COLO829 (cell line): ENCODE data around the gene EML1.

Source experiments
- DNase-seq: peaks from one replicate; pipeline ENCODE4 v3.0.0; 2012; ENCODE audit warnings: low spot score

EML1 gene

DNA sequence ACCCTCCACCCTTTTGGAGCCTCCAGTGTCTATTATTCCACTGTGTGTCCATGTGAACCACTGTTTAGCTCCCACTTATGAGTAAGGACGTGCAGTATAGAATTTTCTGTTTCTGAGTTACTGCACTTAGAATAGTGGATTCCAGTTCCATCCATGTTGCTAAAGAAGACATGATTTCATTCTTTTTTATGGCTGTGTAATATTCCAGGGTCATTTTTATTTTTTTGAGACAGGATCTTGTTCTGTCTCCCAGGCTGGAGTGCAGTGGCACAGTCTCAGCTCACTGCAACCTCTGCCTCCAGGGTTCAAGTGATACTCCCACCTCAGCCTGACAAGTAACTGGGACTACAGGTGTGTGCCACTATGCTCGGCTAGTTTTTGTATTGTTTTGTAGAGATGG lies 31.6 kb downstream of the EML1 start:
- DNase-seq, result no peak

DNA sequence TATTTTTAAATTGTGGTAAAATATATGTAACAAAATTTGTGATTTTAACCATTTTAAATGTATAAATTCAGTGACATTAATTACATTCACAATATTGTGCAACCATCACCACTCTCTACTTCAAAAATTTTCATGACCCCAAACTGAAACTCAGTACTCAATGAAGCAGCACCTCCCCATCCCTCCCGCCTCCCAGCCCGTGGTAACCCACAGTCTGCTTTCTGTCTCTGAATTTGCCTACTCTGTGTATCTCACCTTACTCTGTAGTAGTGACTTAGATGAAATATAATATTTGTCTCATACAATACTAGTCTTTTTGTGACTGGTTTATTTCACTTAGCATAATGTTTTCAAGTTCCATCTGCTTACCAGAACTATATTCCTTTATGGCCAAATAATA lies 36.2 kb downstream of the EML1 start:
- DNase-seq, result no peak

DNA sequence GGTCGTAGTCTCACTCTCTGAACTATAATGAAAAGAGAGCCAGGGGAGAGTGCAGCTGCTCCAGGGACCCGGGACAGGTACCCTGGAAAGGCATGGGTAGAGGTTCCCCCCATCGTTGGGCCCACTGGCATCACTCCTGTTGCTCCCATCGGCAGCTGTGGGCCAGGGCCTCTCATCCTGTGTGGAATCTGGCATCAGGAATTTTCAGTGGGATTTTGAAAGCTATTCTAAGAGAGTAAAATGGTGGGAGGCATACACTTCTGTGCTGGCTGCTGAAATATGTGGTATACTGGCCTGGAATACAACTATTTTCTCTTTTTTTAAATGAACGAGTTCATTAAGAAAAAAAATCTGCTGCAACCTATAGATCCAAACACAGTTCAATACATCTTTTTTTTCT lies 38.1 kb downstream of the EML1 start:
- no peak for DNase-seq

DNA sequence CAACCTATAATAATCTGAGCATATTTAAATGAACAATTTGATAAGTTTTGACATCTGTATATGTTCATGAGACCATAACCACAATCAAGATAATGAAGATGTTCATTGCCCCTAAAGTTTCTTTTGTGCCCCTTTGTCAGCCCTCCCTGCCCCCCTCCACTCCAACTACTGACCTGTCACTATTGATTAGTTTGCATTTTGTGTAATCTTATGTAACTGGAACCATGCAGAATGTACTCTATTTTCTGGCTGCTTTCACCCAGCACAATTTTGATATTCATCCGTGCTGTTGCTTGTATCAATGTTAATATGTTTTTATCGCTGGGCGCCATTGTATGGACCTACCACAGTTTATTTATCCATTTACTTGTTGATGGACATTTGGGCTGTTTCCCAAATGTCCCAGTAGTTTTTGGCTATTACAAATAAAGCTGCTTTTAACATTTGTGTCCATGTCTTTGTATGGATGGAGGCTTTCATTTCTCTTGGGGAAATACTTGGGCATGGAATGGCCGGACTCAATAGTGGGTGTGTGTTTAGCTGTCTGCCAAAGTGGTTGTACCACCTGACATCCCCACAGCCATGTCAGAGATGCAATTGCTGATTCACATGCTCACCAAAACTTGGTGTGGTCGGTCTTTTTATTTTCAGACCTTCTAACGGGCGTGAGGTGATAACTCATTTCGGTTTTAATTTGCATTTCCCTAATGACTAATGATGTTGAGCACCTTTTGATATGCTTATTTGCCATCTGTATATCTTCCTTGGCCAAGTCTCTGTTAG lies 38.9 kb downstream of the EML1 start:
- DNase-seq, result no peak

DNA sequence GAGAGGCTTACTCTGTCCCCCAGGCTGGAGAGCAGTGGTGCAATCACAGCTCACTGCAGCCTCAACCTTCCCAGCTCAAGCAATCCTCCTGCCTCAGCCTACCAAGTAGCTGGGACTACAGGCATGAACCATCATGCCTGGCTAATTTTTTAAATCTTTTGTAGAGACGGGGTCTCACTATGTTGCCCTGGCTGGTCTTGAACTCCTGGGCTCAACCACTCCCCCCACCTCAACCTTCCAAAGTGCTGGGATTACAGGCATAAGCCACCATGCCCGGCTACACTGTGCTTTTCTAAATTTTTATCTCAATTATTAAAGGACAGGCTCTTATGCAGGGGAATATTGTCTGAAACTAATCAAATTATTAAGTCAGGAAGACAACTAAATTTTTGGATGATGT lies 44.6 kb downstream of the EML1 start:
- no peak for DNase-seq

DNA sequence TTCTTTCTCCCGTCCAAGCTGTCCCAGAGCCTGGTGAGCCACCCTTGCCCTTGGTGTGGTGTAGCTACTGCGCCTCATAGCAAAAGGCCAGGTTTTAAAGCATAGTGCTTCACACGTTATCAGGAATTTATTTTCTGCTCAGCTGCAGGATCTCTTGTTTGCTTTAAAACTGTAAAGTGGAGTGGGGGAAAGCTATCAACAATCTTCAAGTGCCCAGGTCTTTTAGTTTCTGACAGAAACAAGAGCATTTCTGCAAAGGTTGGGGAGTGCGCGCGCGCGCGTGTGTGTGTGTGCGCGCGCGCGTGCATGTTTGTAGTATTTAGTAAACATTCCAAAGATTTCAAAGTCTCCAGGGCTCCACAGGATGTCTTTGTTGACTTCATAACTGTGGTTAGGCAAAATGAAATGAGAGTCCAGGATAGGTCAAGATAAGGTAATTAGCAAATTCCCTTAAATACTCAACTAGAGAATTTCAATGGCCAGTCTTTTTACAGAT lies 45.5 kb downstream of the EML1 start:
- no peak for DNase-seq

DNA sequence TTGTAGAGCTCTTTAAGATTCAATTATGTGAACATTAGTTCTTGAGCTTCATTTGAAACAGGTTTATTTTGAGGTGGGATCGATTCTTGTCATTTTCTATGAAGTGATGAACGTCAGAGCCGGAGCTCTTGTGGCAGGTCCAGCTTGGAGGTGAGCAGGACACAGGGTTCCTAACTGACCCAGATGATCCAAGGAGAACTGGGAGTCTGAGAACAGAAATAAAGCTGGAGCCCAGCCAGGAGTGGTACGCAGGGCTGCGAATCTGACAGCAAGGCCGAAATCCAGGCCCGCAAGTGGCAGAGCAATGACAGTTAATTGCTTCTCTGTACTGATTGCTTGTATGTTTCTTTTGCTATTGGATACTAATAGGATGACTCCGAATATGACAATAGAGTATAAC lies 46.5 kb downstream of the EML1 start:
- DNase-seq, result no peak

DNA sequence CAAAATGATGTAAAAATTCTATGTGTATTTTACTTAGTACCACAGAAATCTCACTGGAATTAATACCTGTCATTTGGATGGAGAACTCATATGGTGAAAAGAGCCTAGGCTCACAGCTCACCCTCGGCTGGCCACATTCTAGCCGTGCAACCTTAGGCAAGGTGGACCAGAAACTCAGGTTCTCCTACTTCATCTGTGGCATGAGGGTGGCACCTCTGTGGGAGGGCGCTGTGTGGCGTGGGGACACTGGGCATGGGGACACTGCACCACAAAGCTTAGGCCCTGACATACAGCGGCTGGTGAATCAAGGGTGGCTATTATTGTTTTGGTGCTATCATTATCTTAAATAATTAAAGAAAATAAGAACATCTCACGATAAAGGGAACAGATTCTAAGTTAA lies 47.1 kb downstream of the EML1 start:
- no peak for DNase-seq

DNA sequence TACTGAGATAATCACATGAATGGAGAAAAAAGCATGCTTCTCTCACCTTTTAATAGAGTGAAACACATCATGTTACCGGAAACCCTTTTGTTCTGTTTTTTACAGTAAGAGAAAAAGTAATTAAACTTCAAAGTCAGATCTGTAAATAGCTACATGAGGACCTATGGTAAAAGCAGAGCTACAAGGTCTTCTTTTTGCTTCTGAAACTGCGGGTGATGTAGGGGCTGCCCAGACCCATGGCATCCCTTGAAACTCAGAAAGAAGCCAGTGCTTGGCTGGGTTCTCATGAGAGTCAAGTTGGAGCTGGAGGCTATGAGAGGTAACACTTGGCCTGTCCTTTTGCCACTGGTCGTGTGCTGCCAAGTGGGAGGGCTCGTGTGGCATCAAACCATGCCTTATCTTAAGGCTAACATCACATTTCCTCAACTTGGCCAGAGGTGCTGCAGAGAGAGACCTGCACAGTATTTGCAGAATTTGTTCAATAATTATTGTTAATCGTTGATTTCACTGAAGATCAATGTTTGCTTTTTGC lies 47.6 kb downstream of the EML1 start:
- DNase-seq, result no peak

DNA sequence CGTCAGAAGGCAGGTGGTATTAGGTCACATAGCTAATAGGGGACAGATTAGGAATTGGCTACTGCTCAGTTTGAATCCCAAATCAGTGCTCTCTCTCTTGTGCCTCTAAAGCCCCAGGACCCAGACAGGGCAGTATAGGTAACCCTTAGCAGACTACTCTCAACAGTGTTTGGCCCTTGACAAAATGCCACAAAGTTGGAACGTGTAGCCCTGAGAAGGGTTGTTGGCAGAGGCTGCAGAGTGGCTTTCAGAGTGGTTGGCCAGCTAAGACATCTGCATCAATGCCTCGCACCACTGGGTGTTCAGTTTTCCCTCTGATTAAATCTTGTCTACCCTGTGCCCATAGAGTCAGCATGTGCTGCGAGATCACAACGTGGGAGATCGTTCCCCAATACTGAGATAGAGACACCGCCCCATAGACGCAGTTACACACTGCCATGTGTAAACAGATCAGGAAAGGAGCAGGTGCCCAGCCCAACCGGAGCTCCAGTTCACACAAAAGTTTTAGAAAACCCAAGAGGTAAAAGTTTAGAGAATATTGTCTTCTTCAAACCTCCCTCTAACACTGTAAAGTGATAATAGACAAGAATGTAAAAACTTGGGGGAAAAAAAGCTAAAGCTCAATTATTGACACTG lies 48.3 kb downstream of the EML1 start:
- DNase-seq, result no peak

DNA sequence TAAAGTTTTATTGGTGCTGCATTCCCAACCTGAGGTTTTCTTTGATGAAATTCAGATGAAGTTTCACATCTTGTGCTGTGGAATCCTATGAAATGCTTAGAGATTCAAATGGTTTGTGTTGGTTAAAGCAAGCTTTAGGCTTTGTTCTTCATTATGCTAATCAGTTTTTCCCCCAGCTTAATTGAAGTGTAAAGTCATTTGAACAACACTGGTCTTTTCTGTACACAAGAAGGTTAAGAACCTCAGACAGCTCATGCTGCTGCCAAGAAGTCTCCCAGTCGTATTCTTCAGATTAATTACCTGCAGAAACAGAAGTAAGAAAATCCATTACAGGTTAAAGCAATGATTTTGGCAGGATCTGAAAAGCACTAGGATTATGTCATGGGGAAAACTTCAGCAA lies 48.9 kb downstream of the EML1 start:
- no peak for DNase-seq

DNA sequence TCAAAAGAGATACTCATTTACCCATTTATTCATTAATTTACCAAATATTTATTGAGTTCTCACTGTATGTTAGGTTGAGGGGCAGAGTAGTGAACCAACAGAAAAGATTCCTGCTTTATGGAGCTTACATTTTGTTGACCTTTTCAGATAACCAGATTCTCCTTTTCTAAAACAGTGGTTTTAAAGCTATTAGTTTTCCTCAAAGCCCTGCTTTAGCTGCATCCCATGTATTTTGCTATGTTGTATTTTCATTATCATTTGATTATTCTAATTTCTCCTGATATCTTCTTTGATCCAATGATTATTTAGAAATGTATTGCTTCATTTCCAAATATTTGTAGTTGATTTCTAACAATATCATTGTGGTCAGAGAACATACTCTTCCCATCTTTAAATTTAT lies 53.6 kb downstream of the EML1 start:
- no peak for DNase-seq

DNA sequence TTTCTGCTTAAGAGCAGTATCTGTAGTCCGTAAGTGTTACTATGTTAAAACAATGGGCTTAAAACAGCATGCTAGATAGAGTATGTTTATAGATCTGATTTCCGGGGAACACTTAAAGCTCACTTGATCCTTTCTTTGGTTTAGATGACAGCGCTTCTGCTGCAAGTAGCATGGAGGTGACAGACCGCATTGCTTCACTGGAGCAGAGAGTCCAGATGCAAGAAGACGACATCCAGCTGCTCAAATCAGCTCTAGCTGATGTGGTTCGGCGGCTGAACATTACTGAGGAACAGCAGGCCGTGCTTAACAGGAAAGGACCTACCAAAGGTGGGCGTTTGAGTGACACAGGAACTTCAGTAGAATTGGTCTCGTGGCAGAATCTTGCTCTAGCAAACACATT lies 57.5 kb downstream of the EML1 start:
- no peak for DNase-seq

DNA sequence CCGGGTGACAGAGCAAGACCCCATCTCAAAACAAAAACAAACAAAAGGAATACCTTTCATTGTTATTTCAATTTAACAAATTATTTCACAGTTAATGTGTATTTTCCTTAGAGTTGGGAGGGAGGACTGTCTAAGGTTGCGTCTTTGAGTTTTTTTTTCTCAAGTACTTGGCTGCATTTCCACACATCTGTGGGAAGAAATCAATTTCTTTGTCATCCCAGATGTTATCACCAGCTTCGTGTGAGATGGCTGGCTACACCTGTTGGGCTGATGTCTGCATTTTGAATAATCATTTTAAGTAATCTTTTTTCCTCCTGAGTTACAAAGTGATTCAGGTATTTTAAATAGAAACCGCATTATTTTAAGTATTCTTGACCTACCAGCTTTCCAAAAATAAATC lies 59.4 kb downstream of the EML1 start:
- DNase-seq, result no peak

DNA sequence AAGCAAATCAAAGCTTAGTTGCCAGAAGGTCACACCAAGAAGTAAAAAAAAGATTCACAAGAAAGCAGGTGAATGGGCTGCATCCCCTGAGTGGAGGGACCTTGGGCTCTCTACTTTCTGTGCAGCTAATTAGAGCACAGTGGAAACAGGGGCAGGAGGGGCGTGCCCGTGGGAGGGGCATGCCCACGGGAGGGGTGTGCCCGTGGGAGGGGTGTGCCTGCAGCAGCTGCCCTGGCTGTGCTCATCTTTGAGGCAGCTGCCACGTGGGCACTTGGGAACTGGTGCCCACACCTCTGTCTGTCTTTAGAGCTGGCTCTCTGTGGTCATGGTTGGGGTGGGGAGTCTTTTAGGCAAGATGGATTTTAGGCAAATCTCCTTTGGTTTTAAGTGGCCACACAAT lies 60.0 kb downstream of the EML1 start:
- DNase-seq, result no peak

DNA sequence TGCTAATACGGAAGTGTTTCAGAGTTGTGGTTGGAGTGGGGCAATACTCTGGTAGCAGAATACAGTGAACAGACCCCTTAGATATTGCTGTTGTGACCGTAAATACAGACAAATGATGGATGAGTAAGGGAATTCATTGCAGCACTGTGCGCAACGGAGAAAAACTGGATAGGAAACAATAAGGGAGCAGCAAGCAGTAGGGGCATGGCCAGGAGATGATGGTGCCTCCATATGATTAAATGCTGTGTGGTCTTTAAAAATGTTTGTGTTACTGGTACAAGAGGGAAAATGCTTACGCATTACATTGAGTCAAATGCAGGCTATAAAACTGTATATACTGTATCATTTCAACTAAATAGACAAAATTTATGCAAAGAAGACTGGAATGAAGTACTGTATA lies 61.6 kb downstream of the EML1 start:
- no peak for DNase-seq

DNA sequence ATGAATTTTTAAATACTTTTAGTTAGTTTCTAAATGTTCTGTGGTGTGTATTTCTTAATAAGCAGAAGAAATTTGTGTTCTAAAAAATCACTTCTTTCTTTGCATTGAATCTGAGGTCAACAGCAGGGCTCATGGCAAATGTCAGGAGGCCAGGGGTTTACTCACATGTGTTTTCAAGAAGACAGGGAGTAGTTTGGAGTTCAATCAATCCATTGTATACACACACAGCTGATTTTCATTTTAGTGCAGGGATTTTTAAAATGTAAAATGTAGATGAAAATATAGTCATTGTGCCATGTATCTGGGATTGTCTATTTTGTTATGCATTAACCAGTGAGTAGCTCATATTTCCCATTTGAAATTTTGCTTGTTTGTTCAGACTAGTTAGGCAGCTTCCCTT lies 62.1 kb downstream of the EML1 start:
- peak; percentile 44 for DNase-seq

DNA sequence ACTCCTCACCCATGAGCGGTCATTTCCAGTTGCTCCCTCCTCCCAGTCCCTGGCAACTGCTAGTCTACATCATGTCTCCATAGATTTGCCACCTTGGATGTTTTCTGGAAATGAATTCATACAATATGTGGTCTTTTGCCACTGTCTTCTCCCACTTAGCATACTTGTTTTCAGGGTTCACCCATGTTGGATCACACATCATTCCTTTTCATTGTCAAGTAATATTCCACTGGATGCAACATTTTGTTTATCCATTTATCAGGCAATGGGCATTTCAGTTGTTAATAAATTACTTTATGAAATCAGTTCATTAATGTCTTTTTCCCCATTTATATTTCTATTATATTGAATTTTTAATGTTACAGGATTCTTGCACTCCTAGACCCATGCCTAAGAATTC lies 64.3 kb downstream of the EML1 start:
- DNase-seq, result no peak

DNA sequence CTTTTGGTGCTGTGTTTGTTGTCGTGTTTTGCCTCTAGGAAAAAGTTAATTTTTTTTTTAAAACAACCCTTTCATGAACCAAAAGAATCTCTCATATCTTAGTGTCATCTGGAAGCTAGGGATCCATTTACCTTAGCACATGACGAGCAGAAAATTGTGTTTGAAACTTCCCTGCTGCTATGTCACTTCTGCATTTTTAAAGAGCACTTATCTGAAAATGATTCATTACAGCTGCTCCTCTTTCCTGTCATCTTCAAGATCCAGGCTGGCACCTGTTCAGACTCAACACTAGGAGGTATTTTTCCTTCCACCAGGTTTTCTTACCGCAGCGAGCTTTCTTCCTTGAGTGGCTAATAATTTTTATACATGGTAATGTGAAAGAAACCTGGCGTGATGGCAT lies 67.0 kb downstream of the EML1 start:
- no peak for DNase-seq

DNA sequence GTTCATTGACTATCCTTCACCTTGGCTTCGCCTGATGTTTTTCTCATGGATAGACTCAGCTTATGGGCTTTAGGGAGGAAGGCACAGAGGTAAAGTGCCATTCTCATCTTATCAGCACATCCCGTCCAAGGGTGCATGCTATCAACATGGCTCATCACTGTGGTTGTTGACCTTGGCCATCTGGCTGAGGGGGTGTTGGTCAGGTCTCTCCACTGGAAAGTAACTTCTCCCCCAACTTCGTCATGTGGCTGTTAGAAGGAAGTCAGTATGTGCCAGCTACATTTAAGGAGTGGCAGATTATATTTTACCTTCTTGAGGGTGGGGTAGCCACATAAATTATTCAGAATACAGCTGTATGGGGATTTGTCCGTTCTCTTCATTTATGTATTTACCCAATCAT lies 68.9 kb downstream of the EML1 start:
- DNase-seq, result no peak

DNA sequence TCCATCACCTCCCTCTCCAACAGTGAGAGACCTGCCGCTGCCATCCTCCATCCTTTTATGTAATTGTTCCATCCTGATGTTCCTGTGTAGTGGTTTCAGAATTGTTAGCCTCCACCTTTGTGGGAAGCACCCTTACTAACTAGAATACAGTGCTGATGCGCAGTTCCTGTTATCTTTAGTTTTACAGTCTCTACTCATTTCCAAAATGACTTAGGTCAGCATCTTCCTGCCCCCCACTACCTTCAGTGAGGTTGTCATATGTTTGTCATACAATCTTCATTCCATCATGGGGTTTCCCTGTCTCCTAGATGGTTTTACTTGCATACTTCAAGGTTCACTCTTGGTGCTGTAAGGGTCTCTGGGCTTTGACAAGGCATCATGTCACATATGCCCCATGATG lies 69.8 kb downstream of the EML1 start:
- DNase-seq, result no peak

DNA sequence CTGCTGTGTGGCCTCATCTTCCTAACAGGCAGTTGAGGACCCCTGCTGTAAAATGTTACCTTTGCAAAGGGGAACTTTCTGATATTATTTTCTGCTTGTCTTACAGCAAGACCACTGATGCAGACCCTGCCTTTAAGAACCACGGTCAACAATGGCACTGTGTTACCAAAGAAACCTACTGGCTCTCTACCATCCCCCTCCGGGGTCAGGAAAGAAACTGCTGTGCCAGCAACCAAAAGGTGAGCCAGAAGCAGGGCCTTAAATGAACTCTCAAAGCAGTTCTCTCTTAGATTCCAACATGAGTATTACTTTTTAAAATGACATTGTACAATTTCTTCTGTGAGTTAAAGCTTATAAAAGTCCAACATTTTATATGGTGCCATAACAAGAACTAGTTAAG lies 72.2 kb downstream of the EML1 start:
- DNase-seq, result no peak

DNA sequence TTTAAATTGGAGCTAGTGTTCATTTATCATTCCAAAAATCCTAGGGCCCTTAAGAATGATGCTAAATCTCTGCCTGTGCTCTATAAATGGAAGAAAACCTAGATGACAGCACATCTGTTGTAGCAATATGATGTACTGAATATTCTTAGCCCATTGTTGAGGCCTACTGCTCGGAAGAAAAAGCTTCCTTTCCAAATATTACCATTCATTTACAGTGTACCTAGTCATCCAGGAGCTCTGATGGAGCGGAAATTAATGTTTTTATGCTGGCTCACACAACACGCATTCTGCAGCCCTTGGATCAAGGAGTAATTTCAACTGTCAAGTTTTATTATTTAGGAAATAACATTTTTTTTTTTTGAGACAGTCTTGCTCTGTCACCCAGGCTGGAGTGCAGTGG lies 77.4 kb downstream of the EML1 start:
- DNase-seq, result no peak

DNA sequence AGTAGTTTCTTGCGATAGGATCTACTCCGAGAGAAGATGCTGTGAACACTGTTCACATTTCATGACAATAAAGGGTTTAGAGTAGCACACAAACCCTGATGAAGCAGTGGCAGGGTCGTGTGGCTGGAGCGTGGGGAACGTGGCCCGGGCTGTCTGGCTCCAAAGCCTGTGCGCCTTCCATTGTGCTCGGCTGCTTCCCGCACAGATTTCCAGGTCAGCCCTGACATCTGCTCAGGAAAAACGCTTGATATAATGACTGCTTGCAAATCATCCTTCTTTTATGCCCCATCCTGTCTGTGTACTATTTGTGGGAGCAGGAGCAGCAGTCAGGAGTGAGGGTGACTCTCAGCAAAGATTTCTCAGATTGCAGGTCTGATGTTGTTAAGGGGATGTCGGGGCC lies 78.6 kb downstream of the EML1 start:
- no peak for DNase-seq
